BJ (cell line): ENCODE data around the gene SLC15A4. TPM values are rescaled to one million over a fixed set of nuclear protein-coding genes. Genes with fewer than 3 reads are reported as not detected.

Experiments
- CTCF ChIA-PET: fragments of 350-600 bp; formaldehyde crosslinking; extraction: SDS; loops from one replicate; lab custom pipeline; 2021; ENCODE audit warnings: antibody characterized with exemption, inconsistent platforms; lab: Yijun Ruan, JAX
- POLR2A ChIA-PET: fragments of 300-600 bp; sonication (Branson Sonifier 250); formaldehyde crosslinking; extraction: SDS; loops from one replicate; lab custom pipeline; 2021; ENCODE audit warnings: antibody characterized with exemption; lab: Charles Lee
- DNase-seq: peaks from one replicate; pipeline ENCODE4 v3.0.0-alpha.2; 2011; ENCODE audit warnings: low read depth
- H3K27me3 ChIP-seq: 2 replicates; pipeline ENCODE4 v1.6.0; 2011; ENCODE audit warnings: low read length; ENCODE audit not compliant: control insufficient read depth, insufficient read depth
- H3K36me3 ChIP-seq: 2 replicates; pipeline ENCODE4 v1.5.1; 2011; ENCODE audit warnings: low read length; ENCODE audit not compliant: control insufficient read depth, insufficient read depth
- H3K4me3 ChIP-seq: 2 replicates; pipeline ENCODE4 v1.5.1; 2011; ENCODE audit warnings: low read depth, mild to moderate bottlenecking, control low read depth, low read length
- CTCF ChIP-seq: IDR thresholded peaks from 2 replicates; pipeline ENCODE4 v1.5.1; 2011; ENCODE audit warnings: low read depth, mild to moderate bottlenecking, control low read depth, inconsistent platforms, low read length, moderate library complexity; ENCODE audit not compliant: insufficient read depth
- polyA plus RNA-seq: library from polyadenylated mRNA; depleted of rRNA; stranded (reverse); fragments of >200 nt; gene quantifications from 2 replicates; pipeline ENCODE4 v1.2.3, GENCODE V29; 2011; rRNA removed

SLC15A4 gene
- polyA plus RNA-seq, 1 experiment: 21.8 TPM

- CTCF ChIA-PET: no interaction called here
- TF ChIP-seq CTCF: no peak
Measured at GRCh38 chr12:128743916-128744315, 79.8 kb downstream of the SLC15A4 start.

More at GRCh38 chr12:128743916-128744315, 79.8 kb downstream of the SLC15A4 start:
- H3K36me3 ChIP-seq: no peaks in the 10 kb centered on the region
- no peak overlapping the region for H3K4me3 ChIP-seq
- DNase-seq: no peak
- H3K27me3 ChIP-seq: no peaks in the 10 kb centered on the region
- POLR2A ChIA-PET: no interaction called here

Other genes starting within 250 kb of the SLC15A4 start
- gene GLT1D1, start 29.5 kb upstream of the SLC15A4 start, polyA plus RNA-seq: not detected in 2 replicates